Right renal pelvis (tissue), 4 donors: ENCODE results near the gene ITGAX. TPM values are rescaled to one million over a fixed set of nuclear protein-coding genes. Genes with fewer than 3 reads are reported as not detected.

Experiments used
- DNase-seq, 4 donors: peaks; one replicate each; pipeline ENCODE4 v3.0.0-alpha.2; 2013; ENCODE audit warnings: low read depth in 4 of 4, low spot score in 3 of 4, missing footprints in 1 of 4
- polyA plus RNA-seq, 4 donors: library from polyadenylated mRNA; unstranded; fragments of 120-200 nt; gene quantifications; one replicate each; pipeline ENCODE4 v1.2.1, GENCODE V29; 2013; ENCODE audit not compliant: insufficient read length in 4 of 4

The ITGAX gene
- polyA plus RNA-seq, 4 donors = 0.48 to 1.1 (median 0.89) TPM

- no peak for DNase-seq
Measured at GRCh38 chr16:31347445-31347844, 7.5 kb upstream of the ITGAX start.

- DNase-seq = no peak
Measured at GRCh38 chr16:31348579-31348978, 6.4 kb upstream of the ITGAX start.

GRCh38 chr16:31350275-31351005 lies 4.5 kb upstream of the ITGAX start:
- DNase-seq = no peak

GRCh38 chr16:31351246-31351941 lies 3.6 kb upstream of the ITGAX start:
- no peak for DNase-seq

GRCh38 chr16:31351942-31352325 lies 3.0 kb upstream of the ITGAX start:
- no peak for DNase-seq

GRCh38 chr16:31352376-31353115 lies 2.4 kb upstream of the ITGAX start:
- no peak for DNase-seq

GRCh38 chr16:31355431-31356100 lies 590 bp downstream of the ITGAX start:
- no peak for DNase-seq

- DNase-seq = no peak
Measured at GRCh38 chr16:31356566-31357323, 1.8 kb downstream of the ITGAX start.

GRCh38 chr16:31357324-31358109 lies 2.5 kb downstream of the ITGAX start:
- DNase-seq = no peak

GRCh38 chr16:31360251-31360650 lies 5.3 kb downstream of the ITGAX start:
- DNase-seq = no peak

GRCh38 chr16:31361201-31362110 lies 6.5 kb downstream of the ITGAX start:
- no peak for DNase-seq

- DNase-seq = no peak
Measured at GRCh38 chr16:31362476-31363405, 7.8 kb downstream of the ITGAX start.

GRCh38 chr16:31363721-31364120 lies 8.7 kb downstream of the ITGAX start:
- DNase-seq = no peak

GRCh38 chr16:31364421-31364820 lies 9.4 kb downstream of the ITGAX start:
- no peak for DNase-seq

GRCh38 chr16:31365131-31365865 lies 10.3 kb downstream of the ITGAX start:
- no peak for DNase-seq

GRCh38 chr16:31367853-31368252 lies 12.9 kb downstream of the ITGAX start:
- DNase-seq = no peak

- no peak for DNase-seq
Measured at GRCh38 chr16:31371008-31371407, 16.0 kb downstream of the ITGAX start.
